Neural crest cell (in vitro differentiated cells): ENCODE results near the gene LNP1. TPM values are rescaled to one million over a fixed set of nuclear protein-coding genes. Genes with fewer than 3 reads are reported as not detected.

Experiments
- DNase-seq: peaks from one replicate; pipeline ENCODE4 v3.0.0; 2021; ENCODE audit warnings: low read depth, mixed read lengths, low spot score
- H3K27ac Mint-ChIP-seq: one replicate; pipeline ENCODE4 v1.8.0; 2021; ENCODE audit warnings: mild to moderate bottlenecking, mixed read lengths; ENCODE audit not compliant: unreplicated experiment
- H3K27me3 Mint-ChIP-seq: 2 replicates; pipeline ENCODE4 v1.8.0; 2021; ENCODE audit warnings: low read depth, mild to moderate bottlenecking, mixed read lengths
- H3K36me3 Mint-ChIP-seq: 2 replicates; pipeline ENCODE4 v1.8.0; 2021; ENCODE audit warnings: low read depth, mild to moderate bottlenecking, mixed read lengths
- H3K4me1 Mint-ChIP-seq: 2 replicates; pipeline ENCODE4 v1.8.0; 2021; ENCODE audit warnings: mixed read lengths
- H3K4me3 Mint-ChIP-seq: one replicate; pipeline ENCODE4 v1.8.0; 2021; ENCODE audit warnings: mild to moderate bottlenecking, mixed read lengths
- H3K9me3 Mint-ChIP-seq: 2 replicates; pipeline ENCODE4 v1.8.0; 2021; ENCODE audit warnings: mixed read lengths
- CTCF ChIP-seq: fragments of 200-600 bp; sonication (generic); conservative IDR thresholded peaks from 2 replicates; pipeline ENCODE4 v1.5.0; 2021; ENCODE audit warnings: antibody characterized with exemption, mild to moderate bottlenecking
- total RNA-seq: library from RNA; stranded (reverse); gene quantifications from 2 replicates; pipeline ENCODE4 v1.2.1, GENCODE V29; 2021

The LNP1 gene
- total RNA-seq, 1 donor from 2014 or later, result 6.9 TPM

GRCh38 chr3:100404250-100404548 is 2.9 kb downstream of the LNP1 start:
- Mint-ChIP-seq H3K4me3 (peak overlapping the region; percentile 96), H3K36me3 (peaks cover 20% of the 10 kb centered on the region), H3K27me3 (no peaks in the 10 kb centered on the region), H3K27ac (no peak overlapping the region), H3K4me1 (peaks cover 47% of the 10 kb centered on the region), H3K9me3 (peaks cover 4% of the 10 kb centered on the region)
- no peak for TF ChIP-seq CTCF
- no peak for DNase-seq

GRCh38 chr3:100407164-100407563 is 5.8 kb downstream of the LNP1 start:
- Mint-ChIP-seq H3K9me3 (peaks cover 9% of the 10 kb centered on the region), H3K4me1 (peaks cover 26% of the 10 kb centered on the region), H3K36me3 (peaks cover 37% of the 10 kb centered on the region), H3K27ac (no peak overlapping the region), H3K4me3 (no peak overlapping the region), H3K27me3 (no peaks in the 10 kb centered on the region)
- no peak for DNase-seq
- TF ChIP-seq CTCF, result no peak

- no peak for TF ChIP-seq CTCF
- H3K27ac Mint-ChIP-seq, result no peak overlapping the region
- H3K9me3 Mint-ChIP-seq, result peaks cover 9% of the 10 kb centered on the region
- H3K27me3 Mint-ChIP-seq, result no peaks in the 10 kb centered on the region
- peaks cover 18% of the 10 kb centered on the region for H3K4me1 Mint-ChIP-seq
- peaks cover 44% of the 10 kb centered on the region for H3K36me3 Mint-ChIP-seq
- H3K4me3 Mint-ChIP-seq, result no peak overlapping the region
- DNase-seq, result no peak
These were observed 6.7 kb downstream of the LNP1 start for GRCh38 chr3:100407977-100408532.

- peaks cover 5% of the 10 kb centered on the region for H3K9me3 Mint-ChIP-seq
- DNase-seq, result no peak
- no peak overlapping the region for H3K27ac Mint-ChIP-seq
- no peaks in the 10 kb centered on the region for H3K4me1 Mint-ChIP-seq
- no peak for TF ChIP-seq CTCF
- H3K4me3 Mint-ChIP-seq, result no peak overlapping the region
- H3K36me3 Mint-ChIP-seq, result peaks cover 44% of the 10 kb centered on the region
- no peaks in the 10 kb centered on the region for H3K27me3 Mint-ChIP-seq
These were observed 10.0 kb downstream of the LNP1 start for GRCh38 chr3:100411091-100411982.

GRCh38 chr3:100412912-100413590 is 11.7 kb downstream of the LNP1 start:
- Mint-ChIP-seq H3K36me3 (peaks cover 35% of the 10 kb centered on the region), H3K27me3 (no peaks in the 10 kb centered on the region), H3K27ac (no peak overlapping the region), H3K4me3 (no peak overlapping the region), H3K4me1 (no peaks in the 10 kb centered on the region), H3K9me3 (peaks cover 5% of the 10 kb centered on the region)
- no peak for TF ChIP-seq CTCF
- DNase-seq, result no peak
